GM12878 (cell line): ENCODE measurements around the gene INPP1. TPM values are rescaled to one million over a fixed set of nuclear protein-coding genes. Genes with fewer than 3 reads are reported as not detected.

Experiments
- ATAC-seq: fragments of 200-7000 bp; cut with Tn5 transposase; 3 replicates; pipeline ENCODE4 v1.9.1; 2020; ENCODE audit warnings: mild to moderate bottlenecking, moderate library complexity
- BruUV-seq: library from RNA; stranded (reverse); fragments of 400-500 nt; replicated peaks from 2 replicates; lab custom pipeline; 2021; lab: Mats Ljungman, UMichigan
- CTCF ChIA-PET: fragments of 300-600 bp; sonication (Branson Sonifier 250); formaldehyde crosslinking; extraction: SDS; loops from one replicate; lab custom pipeline; 2021; ENCODE audit warnings: inconsistent platforms; lab: Yijun Ruan, JAX
- POLR2A ChIA-PET: fragments of 350-600 bp; formaldehyde crosslinking; extraction: SDS; loops from one replicate; lab custom pipeline; 2021; ENCODE audit warnings: inconsistent platforms; lab: Charles Lee
- RAD21 ChIA-PET: fragments of 300-600 bp; sonication (Branson Sonifier 250); formaldehyde crosslinking; loops from one replicate; lab custom pipeline; 2023; ENCODE audit warnings: antibody characterized with exemption; ENCODE audit not compliant: unreplicated experiment; lab: Charles Lee
- SMC1A ChIA-PET: fragments of 300-600 bp; sonication (Branson Sonifier 250); formaldehyde crosslinking; loops from one replicate; lab custom pipeline; 2023; ENCODE audit not compliant: unreplicated experiment, uncharacterized antibody; lab: Charles Lee
- DNase-seq: peaks from one replicate; pipeline ENCODE4 v3.0.0-alpha.2; 2011; ENCODE audit warnings: low read depth, low spot score
- FAIRE-seq: peaks from 3 replicates; lab custom pipeline; 2011; peaks lifted over from hg19 to GRCh38; lab: Jason Lieb, UNC
- H2AFZ ChIP-seq: 2 replicates; pipeline ENCODE4 v1.6.0; 2011; ENCODE audit warnings: low read depth, low read length, control low read depth; ENCODE audit not compliant: control insufficient read depth
- H3K27ac ChIP-seq: 2 replicates; pipeline ENCODE4 v1.5.1; 2011; ENCODE audit warnings: control low read depth; ENCODE audit not compliant: control insufficient read depth, insufficient read depth
- H3K27me3 ChIP-seq, 2 experiments: replicated peaks in 1 of 2; 2 replicates each; pipeline versions ENCODE4 v1.6.0 to v1.6.1; 2011; ENCODE audit warnings: low read length in 1 of 2; ENCODE audit not compliant: control insufficient read depth in 2 of 2, insufficient read depth in 2 of 2
- H3K36me3 ChIP-seq, 2 experiments: 2 replicates each; pipeline ENCODE4 v1.5.1; 2011; ENCODE audit warnings: low read length in 1 of 2; ENCODE audit not compliant: control insufficient read depth in 2 of 2, insufficient read depth in 2 of 2
- H3K4me1 ChIP-seq: 2 replicates; pipeline ENCODE4 v1.6.1; 2011; ENCODE audit warnings: mild to moderate bottlenecking, low read length, moderate library complexity, mixed read lengths; ENCODE audit not compliant: control insufficient read depth, insufficient read depth
- H3K4me2 ChIP-seq: 2 replicates; pipeline ENCODE4 v1.6.0; 2011; ENCODE audit warnings: control low read depth; ENCODE audit not compliant: control insufficient read depth, insufficient read depth
- H3K4me3 ChIP-seq: fragments of 200-600 bp; sonication (generic); 2 replicates; pipeline ENCODE4 v1.5.1; 2016
- H3K79me2 ChIP-seq: 2 replicates; pipeline ENCODE4 v1.6.0; 2011; ENCODE audit warnings: low read length; ENCODE audit not compliant: control insufficient read depth, insufficient read depth
- H3K9ac ChIP-seq: 2 replicates; pipeline ENCODE4 v1.8.0; 2011; ENCODE audit warnings: low read length, control low read depth, mixed read lengths; ENCODE audit not compliant: control insufficient read depth, insufficient read depth
- H3K9me3 ChIP-seq: replicated peaks from 3 replicates; pipeline ENCODE4 v1.5.1; 2011; ENCODE audit warnings: mild to moderate bottlenecking, low read length; ENCODE audit not compliant: control insufficient read depth, insufficient read depth
- H4K20me1 ChIP-seq: 2 replicates; pipeline ENCODE4 v1.6.0; 2011; ENCODE audit not compliant: control insufficient read depth, insufficient read depth
- BCL11A ChIP-seq: IDR thresholded peaks from 2 replicates; pipeline ENCODE4 v1.6.1; 2011; ENCODE audit warnings: low read depth, low read length
- EED ChIP-seq: sonication (generic); IDR thresholded peaks from 2 replicates; pipeline ENCODE4 v1.6.1; 2016; ENCODE audit warnings: antibody characterized with exemption, low read depth
- HDAC2 ChIP-seq: fragments of 200-600 bp; sonication (generic); IDR thresholded peaks from 2 replicates; pipeline ENCODE4 v1.6.1; 2017
- HDAC6 ChIP-seq: fragments of 200-600 bp; sonication (generic); IDR thresholded peaks from one replicate; pipeline ENCODE4 v1.8.0; 2017; ENCODE audit warnings: antibody characterized with exemption; ENCODE audit not compliant: unreplicated experiment
- IKZF1 ChIP-seq: fragments of 450-650 bp; conservative IDR thresholded peaks from 2 replicates; pipeline ENCODE4 v1.6.1; 2017; ENCODE audit warnings: antibody characterized with exemption, mild to moderate bottlenecking
- NFXL1 ChIP-seq: fragments of 450-650 bp; IDR thresholded peaks from 2 replicates; pipeline ENCODE4 v1.6.1; 2017; ENCODE audit warnings: antibody characterized with exemption, mild to moderate bottlenecking, borderline replicate concordance
- RBBP5 ChIP-seq: fragments of 200-600 bp; sonication (generic); conservative IDR thresholded peaks from 2 replicates; pipeline ENCODE4 v1.6.1; 2016
- RUNX3 ChIP-seq: IDR thresholded peaks from 2 replicates; pipeline ENCODE4 v1.6.1; 2012; ENCODE audit warnings: low read length, inconsistent platforms
- ZNF207 ChIP-seq: fragments of 450-650 bp; IDR thresholded peaks from 2 replicates; pipeline ENCODE4 v1.6.1; 2014; ENCODE audit warnings: antibody characterized with exemption, mild to moderate bottlenecking, borderline replicate concordance
- WGBS: methylation state at CpG from one replicate; pipeline ENCODE4 v1.1.6; 2016; ENCODE audit warnings: low lambda C conversion rate; ENCODE audit not compliant: insufficient replicate concordance, insufficient coverage; ENCODE audit errors: missing lambda C conversion rate; 5-methylcytosine and 5-hydroxymethylcytosine counted together
- in situ Hi-C: fragments of 300-500 bp; cut with MboI; formaldehyde crosslinking; loops from 9 replicates; pipeline ENCODE4 v1.14.3; 2018; ENCODE audit warnings: mixed read lengths
- intact Hi-C: fragments of 100-400 bp; cut with micrococcal nuclease; formaldehyde crosslinking; loops from one replicate; pipeline ENCODE4 v1.14.2; 2022; ENCODE audit not compliant: unreplicated experiment
- polyA plus RNA-seq, 11 experiments: library from polyadenylated mRNA; depleted of rRNA in 4 of 11; unstranded in 6 of 11; stranded (reverse) in 5 of 11; fragments of >200 nt; fragmentation: Nextera tagmentation in 4 of 11; fragmentation: Illumina TruSeq in 1 of 11; extraction: Ambion mirVana in 4 of 11; extraction: Trizol in 1 of 11; gene quantifications; 1 replicate in 1 of 11; 2 replicates in 10 of 11; pipeline versions ENCODE4 v1.2.1 to v1.2.3, GENCODE V29; 2011 to 2016; ENCODE audit warnings: inconsistent platforms in 2 of 11, missing spikeins in 2 of 11, low read depth in 1 of 11
- total RNA-seq, 4 experiments: library from RNA; depleted of rRNA in 3 of 4; stranded (reverse); fragments of >200 nt in 3 of 4; fragmentation: Illumina TruSeq in 1 of 4; extraction: Trizol in 1 of 4; gene quantifications; 2 replicates each; pipeline versions ENCODE4 v1.2.1 to v1.2.3, GENCODE V29; 2013 to 2021
- TF ChIP-seq, protein P1 (sequence below): fragments of 450-650 bp; IDR thresholded peaks from 2 replicates; pipeline ENCODE4 v1.6.1; 2016; ENCODE audit warnings: mild to moderate bottlenecking, moderate library complexity, borderline replicate concordance
- TF ChIP-seq, protein P2 (sequence below): fragments of 450-650 bp; IDR thresholded peaks from 2 replicates; pipeline ENCODE4 v1.6.1; 2017; ENCODE audit warnings: mild to moderate bottlenecking, low read depth, inconsistent platforms; ENCODE audit not compliant: poor library complexity, severe bottlenecking
- TF ChIP-seq, protein P3 (sequence below): fragments of 450-650 bp; IDR thresholded peaks from 2 replicates; pipeline ENCODE4 v1.6.1; 2017; ENCODE audit warnings: mild to moderate bottlenecking
- TF ChIP-seq, protein P4 (sequence below): fragments of 450-650 bp; IDR thresholded peaks from 2 replicates; pipeline ENCODE4 v1.6.1; 2018; ENCODE audit warnings: borderline replicate concordance, mild to moderate bottlenecking; ENCODE audit not compliant: partially characterized antibody

Gene INPP1
- total and polyA plus RNA-seq, 10 of the 15 experiments (the other 5 are each of a cell fraction or from before 2014, with no cell fraction given): 3.3 to 17.9 (median 11.1) TPM

DNA sequence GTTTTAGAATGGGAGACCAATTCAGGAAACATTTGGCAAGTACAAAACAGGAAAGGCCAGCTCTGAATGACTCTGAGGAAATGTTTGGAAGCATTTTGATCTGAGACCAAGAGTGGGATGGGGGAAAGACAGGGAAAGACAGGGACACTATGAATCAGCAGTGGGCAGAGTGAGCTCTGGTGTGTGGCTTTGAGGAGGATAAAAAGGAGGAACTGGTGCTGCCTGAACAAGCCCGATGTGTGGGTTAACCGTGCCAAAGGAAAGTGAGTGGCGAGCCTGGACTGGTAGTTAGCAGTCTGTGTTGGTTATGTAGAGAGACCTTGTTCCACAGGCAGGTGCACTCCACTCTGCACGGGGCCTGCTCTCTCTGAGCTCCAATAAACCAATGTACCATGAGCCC is 70.0 kb downstream of the INPP1 start:
- no peak for FAIRE-seq
- peaks cover 45% of the 10 kb centered on the region for H3K79me2 ChIP-seq
- no peaks in the 10 kb centered on the region for H3K9me3 ChIP-seq
- peak overlapping the region; percentile 42 for H3K27ac ChIP-seq
- peak overlapping the region; percentile 54 for H2AFZ ChIP-seq
- in situ Hi-C loops: no loop called here
- peak; percentile 37 for ATAC-seq
- H3K4me1 ChIP-seq: peaks cover 6% of the 10 kb centered on the region
- CTCF ChIA-PET: interaction anchor here (2.1 kb wide), 1 partner anchor 34 kb away, joined by 4 read pairs; no protein-coding TSS in a partner anchor
- H3K4me3 ChIP-seq: peak overlapping the region; percentile 6; the same call in 1 of the 2 replicates
- no TSS peak for BruUV-seq
- POLR2A ChIA-PET: interaction anchor here (1.1 to 1.3 kb wide), 2 partner anchors 20 to 101 kb away, joined by 3 read pairs; no protein-coding TSS in a partner anchor
- SMC1A ChIA-PET: interaction anchor here (0.7 to 4.6 kb wide), 8 partner anchors 9 to 350 kb away, joined by 3 to 21 read pairs (median 3); no protein-coding TSS in a partner anchor
- H3K4me2 ChIP-seq: peak overlapping the region; percentile 68
- peak overlapping the region; percentile 11; the same call in 1 of the 2 replicates for H3K9ac ChIP-seq
- no peaks in the 10 kb centered on the region for H4K20me1 ChIP-seq
- 0 out of 4 replicates have a peak, but pooled peaks cover 0 to 2% of the 10 kb centered on the region in 2 experiments for H3K36me3 ChIP-seq
- WGBS: 67% methylated on average over 4 of the region's 4 CpGs
- RAD21 ChIA-PET: interaction anchor here (1.4 kb wide), 1 partner anchor 54 kb away, joined by 3 read pairs; no protein-coding TSS in a partner anchor
- intact Hi-C loops: no loop called here
- no peaks in the 10 kb centered on the region for H3K27me3 ChIP-seq
- DNase-seq: no peak
- peak; percentile 58; the same call in 1 of the 2 replicates for TF ChIP-seq IKZF1
- TF ChIP-seq HDAC2: no peak
- peak; percentile 42 for TF ChIP-seq RUNX3
- TF ChIP-seq, protein P1, sequence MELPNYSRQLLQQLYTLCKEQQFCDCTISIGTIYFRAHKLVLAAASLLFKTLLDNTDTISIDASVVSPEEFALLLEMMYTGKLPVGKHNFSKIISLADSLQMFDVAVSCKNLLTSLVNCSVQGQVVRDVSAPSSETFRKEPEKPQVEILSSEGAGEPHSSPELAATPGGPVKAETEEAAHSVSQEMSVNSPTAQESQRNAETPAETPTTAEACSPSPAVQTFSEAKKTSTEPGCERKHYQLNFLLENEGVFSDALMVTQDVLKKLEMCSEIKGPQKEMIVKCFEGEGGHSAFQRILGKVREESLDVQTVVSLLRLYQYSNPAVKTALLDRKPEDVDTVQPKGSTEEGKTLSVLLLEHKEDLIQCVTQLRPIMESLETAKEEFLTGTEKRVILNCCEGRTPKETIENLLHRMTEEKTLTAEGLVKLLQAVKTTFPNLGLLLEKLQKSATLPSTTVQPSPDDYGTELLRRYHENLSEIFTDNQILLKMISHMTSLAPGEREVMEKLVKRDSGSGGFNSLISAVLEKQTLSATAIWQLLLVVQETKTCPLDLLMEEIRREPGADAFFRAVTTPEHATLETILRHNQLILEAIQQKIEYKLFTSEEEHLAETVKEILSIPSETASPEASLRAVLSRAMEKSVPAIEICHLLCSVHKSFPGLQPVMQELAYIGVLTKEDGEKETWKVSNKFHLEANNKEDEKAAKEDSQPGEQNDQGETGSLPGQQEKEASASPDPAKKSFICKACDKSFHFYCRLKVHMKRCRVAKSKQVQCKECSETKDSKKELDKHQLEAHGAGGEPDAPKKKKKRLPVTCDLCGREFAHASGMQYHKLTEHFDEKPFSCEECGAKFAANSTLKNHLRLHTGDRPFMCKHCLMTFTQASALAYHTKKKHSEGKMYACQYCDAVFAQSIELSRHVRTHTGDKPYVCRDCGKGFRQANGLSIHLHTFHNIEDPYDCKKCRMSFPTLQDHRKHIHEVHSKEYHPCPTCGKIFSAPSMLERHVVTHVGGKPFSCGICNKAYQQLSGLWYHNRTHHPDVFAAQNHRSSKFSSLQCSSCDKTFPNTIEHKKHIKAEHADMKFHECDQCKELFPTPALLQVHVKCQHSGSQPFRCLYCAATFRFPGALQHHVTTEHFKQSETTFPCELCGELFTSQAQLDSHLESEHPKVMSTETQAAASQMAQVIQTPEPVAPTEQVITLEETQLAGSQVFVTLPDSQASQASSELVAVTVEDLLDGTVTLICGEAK: no peak
- TF ChIP-seq ZNF207: no peak
- peak; percentile 67 for TF ChIP-seq EED
- no peak for TF ChIP-seq BCL11A
- TF ChIP-seq, protein P2, sequence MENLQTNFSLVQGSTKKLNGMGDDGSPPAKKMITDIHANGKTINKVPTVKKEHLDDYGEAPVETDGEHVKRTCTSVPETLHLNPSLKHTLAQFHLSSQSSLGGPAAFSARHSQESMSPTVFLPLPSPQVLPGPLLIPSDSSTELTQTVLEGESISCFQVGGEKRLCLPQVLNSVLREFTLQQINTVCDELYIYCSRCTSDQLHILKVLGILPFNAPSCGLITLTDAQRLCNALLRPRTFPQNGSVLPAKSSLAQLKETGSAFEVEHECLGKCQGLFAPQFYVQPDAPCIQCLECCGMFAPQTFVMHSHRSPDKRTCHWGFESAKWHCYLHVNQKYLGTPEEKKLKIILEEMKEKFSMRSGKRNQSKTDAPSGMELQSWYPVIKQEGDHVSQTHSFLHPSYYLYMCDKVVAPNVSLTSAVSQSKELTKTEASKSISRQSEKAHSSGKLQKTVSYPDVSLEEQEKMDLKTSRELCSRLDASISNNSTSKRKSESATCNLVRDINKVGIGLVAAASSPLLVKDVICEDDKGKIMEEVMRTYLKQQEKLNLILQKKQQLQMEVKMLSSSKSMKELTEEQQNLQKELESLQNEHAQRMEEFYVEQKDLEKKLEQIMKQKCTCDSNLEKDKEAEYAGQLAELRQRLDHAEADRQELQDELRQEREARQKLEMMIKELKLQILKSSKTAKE: no peak
- TF ChIP-seq, protein P3, sequence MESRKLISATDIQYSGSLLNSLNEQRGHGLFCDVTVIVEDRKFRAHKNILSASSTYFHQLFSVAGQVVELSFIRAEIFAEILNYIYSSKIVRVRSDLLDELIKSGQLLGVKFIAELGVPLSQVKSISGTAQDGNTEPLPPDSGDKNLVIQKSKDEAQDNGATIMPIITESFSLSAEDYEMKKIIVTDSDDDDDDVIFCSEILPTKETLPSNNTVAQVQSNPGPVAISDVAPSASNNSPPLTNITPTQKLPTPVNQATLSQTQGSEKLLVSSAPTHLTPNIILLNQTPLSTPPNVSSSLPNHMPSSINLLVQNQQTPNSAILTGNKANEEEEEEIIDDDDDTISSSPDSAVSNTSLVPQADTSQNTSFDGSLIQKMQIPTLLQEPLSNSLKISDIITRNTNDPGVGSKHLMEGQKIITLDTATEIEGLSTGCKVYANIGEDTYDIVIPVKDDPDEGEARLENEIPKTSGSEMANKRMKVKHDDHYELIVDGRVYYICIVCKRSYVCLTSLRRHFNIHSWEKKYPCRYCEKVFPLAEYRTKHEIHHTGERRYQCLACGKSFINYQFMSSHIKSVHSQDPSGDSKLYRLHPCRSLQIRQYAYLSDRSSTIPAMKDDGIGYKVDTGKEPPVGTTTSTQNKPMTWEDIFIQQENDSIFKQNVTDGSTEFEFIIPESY: no peak
- TF ChIP-seq, protein P4, sequence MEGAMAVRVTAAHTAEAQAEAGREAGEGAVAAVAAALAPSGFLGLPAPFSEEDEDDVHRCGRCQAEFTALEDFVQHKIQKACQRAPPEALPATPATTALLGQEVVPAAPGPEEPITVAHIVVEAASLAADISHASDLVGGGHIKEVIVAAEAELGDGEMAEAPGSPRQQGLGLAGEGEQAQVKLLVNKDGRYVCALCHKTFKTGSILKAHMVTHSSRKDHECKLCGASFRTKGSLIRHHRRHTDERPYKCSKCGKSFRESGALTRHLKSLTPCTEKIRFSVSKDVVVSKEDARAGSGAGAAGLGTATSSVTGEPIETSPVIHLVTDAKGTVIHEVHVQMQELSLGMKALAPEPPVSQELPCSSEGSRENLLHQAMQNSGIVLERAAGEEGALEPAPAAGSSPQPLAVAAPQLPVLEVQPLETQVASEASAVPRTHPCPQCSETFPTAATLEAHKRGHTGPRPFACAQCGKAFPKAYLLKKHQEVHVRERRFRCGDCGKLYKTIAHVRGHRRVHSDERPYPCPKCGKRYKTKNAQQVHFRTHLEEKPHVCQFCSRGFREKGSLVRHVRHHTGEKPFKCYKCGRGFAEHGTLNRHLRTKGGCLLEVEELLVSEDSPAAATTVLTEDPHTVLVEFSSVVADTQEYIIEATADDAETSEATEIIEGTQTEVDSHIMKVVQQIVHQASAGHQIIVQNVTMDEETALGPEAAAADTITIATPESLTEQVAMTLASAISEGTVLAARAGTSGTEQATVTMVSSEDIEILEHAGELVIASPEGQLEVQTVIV: no peak
- TF ChIP-seq HDAC6: no peak
- no peak for TF ChIP-seq NFXL1
- TF ChIP-seq RBBP5: no peak
